Measurements from ENCODE around the gene ZHX3. TPM values are rescaled to one million over a fixed set of nuclear protein-coding genes. Genes with fewer than 3 reads are reported as not detected.
A peak's percentile ranks its signal among the peaks of the same experiment; 100 is the strongest.

ZHX3 gene
- polyA plus RNA-seq, 2 donors = 6.6 to 9.6 TPM

- H3K9me3 ChIP-seq (ENCODE audit: control insufficient read depth in 2 of 2, insufficient read depth in 1 of 2, low read depth in 1 of 2, low read length in 1 of 2) = no peaks in the 10 kb centered on the region
- no peaks in the 10 kb centered on the region for H3K36me3 ChIP-seq (ENCODE audit: control insufficient read depth in 2 of 2, insufficient read depth in 2 of 2, low read length in 1 of 2)
- no peak overlapping the region for H3K4me3 ChIP-seq (ENCODE audit: low read depth in 1 of 2, low read length in 2 of 2)
- no peaks in the 10 kb centered on the region for H3K27me3 ChIP-seq (ENCODE audit: control insufficient read depth in 1 of 2, insufficient read depth in 2 of 2, low read length in 2 of 2)
- WGBS, 2 donors = 97 to 100% methylated on average over 1 of the region's 1 CpG
- peaks cover 0 to 7% of the 10 kb centered on the region in 2 donors for H3K4me1 ChIP-seq (ENCODE audit: control insufficient read depth in 2 of 2, insufficient read depth in 2 of 2, low read length in 1 of 2)
- no peak overlapping the region for H3K27ac ChIP-seq (ENCODE audit: low read depth in 2 of 2, low read length in 1 of 2)
Measured at GRCh38 chr20:41307021-41307420, 10.5 kb downstream of the ZHX3 start.

GRCh38 chr20:41306061-41306727 is 11.3 kb downstream of the ZHX3 start:
- H3K27ac ChIP-seq (ENCODE audit: low read depth in 2 of 2, low read length in 1 of 2) = no peak overlapping the region
- H3K36me3 ChIP-seq (ENCODE audit: control insufficient read depth in 2 of 2, insufficient read depth in 2 of 2, low read length in 1 of 2) = no peaks in the 10 kb centered on the region
- no peaks in the 10 kb centered on the region for H3K27me3 ChIP-seq (ENCODE audit: control insufficient read depth in 1 of 2, insufficient read depth in 2 of 2, low read length in 2 of 2)
- H3K4me1 ChIP-seq (ENCODE audit: control insufficient read depth in 2 of 2, insufficient read depth in 2 of 2, low read length in 1 of 2) = peaks cover 3 to 7% of the 10 kb centered on the region in 2 donors
- no peaks in the 10 kb centered on the region for H3K9me3 ChIP-seq (ENCODE audit: control insufficient read depth in 2 of 2, insufficient read depth in 1 of 2, low read depth in 1 of 2, low read length in 1 of 2)
- WGBS, 2 donors = 81 to 83% methylated on average over 5 of the region's 5 CpGs
- no peak overlapping the region for H3K4me3 ChIP-seq (ENCODE audit: low read depth in 1 of 2, low read length in 2 of 2)

GRCh38 chr20:41304424-41305079 is 13.0 kb downstream of the ZHX3 start:
- Histone ChIP-seq H3K4me3 (ENCODE audit: low read depth in 1 of 2, low read length in 2 of 2) (no peak overlapping the region), H3K27me3 (ENCODE audit: control insufficient read depth in 1 of 2, insufficient read depth in 2 of 2, low read length in 2 of 2) (no peaks in the 10 kb centered on the region), H3K4me1 (ENCODE audit: control insufficient read depth in 2 of 2, insufficient read depth in 2 of 2, low read length in 1 of 2) (peaks cover 3% of the 10 kb centered on the region in 2 donors), H3K9me3 (ENCODE audit: control insufficient read depth in 2 of 2, insufficient read depth in 1 of 2, low read depth in 1 of 2, low read length in 1 of 2) (no peaks in the 10 kb centered on the region), H3K36me3 (ENCODE audit: control insufficient read depth in 2 of 2, insufficient read depth in 2 of 2, low read length in 1 of 2) (no peaks in the 10 kb centered on the region), H3K27ac (ENCODE audit: low read depth in 2 of 2, low read length in 1 of 2) (no peak overlapping the region)
- 91 to 96% methylated on average over 3 of the region's 3 CpGs for WGBS, 2 donors

- WGBS, 2 donors = 86 to 88% methylated on average over 1 of the region's 1 CpG
Measured at GRCh38 chr20:41304002-41304401, 13.5 kb downstream of the ZHX3 start.

GRCh38 chr20:41300886-41301285 is 16.6 kb downstream of the ZHX3 start:
- Histone ChIP-seq H3K27ac (ENCODE audit: low read depth in 2 of 2, low read length in 1 of 2) (no peak overlapping the region), H3K4me3 (ENCODE audit: low read depth in 1 of 2, low read length in 2 of 2) (no peak overlapping the region), H3K27me3 (ENCODE audit: control insufficient read depth in 1 of 2, insufficient read depth in 2 of 2, low read length in 2 of 2) (no peaks in the 10 kb centered on the region), H3K36me3 (ENCODE audit: control insufficient read depth in 2 of 2, insufficient read depth in 2 of 2, low read length in 1 of 2) (no peaks in the 10 kb centered on the region), H3K4me1 (ENCODE audit: control insufficient read depth in 2 of 2, insufficient read depth in 2 of 2, low read length in 1 of 2) (peaks cover 0 to 3% of the 10 kb centered on the region in 2 donors), H3K9me3 (ENCODE audit: control insufficient read depth in 2 of 2, insufficient read depth in 1 of 2, low read depth in 1 of 2, low read length in 1 of 2) (no peaks in the 10 kb centered on the region)
- WGBS, 2 donors = 77 to 82% methylated on average over 4 of the region's 4 CpGs

More at GRCh38 chr20:41304002-41304401, 13.5 kb downstream of the ZHX3 start:
- Histone ChIP-seq H3K27me3 (ENCODE audit: control insufficient read depth in 1 of 2, insufficient read depth in 2 of 2, low read length in 2 of 2) (no peaks in the 10 kb centered on the region), H3K4me1 (ENCODE audit: control insufficient read depth in 2 of 2, insufficient read depth in 2 of 2, low read length in 1 of 2) (peaks cover 3% of the 10 kb centered on the region in 2 donors), H3K36me3 (ENCODE audit: control insufficient read depth in 2 of 2, insufficient read depth in 2 of 2, low read length in 1 of 2) (no peaks in the 10 kb centered on the region), H3K4me3 (ENCODE audit: low read depth in 1 of 2, low read length in 2 of 2) (no peak overlapping the region), H3K9me3 (ENCODE audit: control insufficient read depth in 2 of 2, insufficient read depth in 1 of 2, low read depth in 1 of 2, low read length in 1 of 2) (no peaks in the 10 kb centered on the region), H3K27ac (ENCODE audit: low read depth in 2 of 2, low read length in 1 of 2) (no peak overlapping the region)

GRCh38 chr20:41300383-41300782 is 17.1 kb downstream of the ZHX3 start:
- 83 to 84% methylated on average over 3 of the region's 3 CpGs for WGBS, 2 donors
- no peak overlapping the region for H3K27ac ChIP-seq (ENCODE audit: low read depth in 2 of 2, low read length in 1 of 2)

GRCh38 chr20:41299899-41300298 is 17.6 kb downstream of the ZHX3 start:
- 88 to 89% methylated on average over 3 of the region's 3 CpGs for WGBS, 2 donors

More at GRCh38 chr20:41300383-41300782, 17.1 kb downstream of the ZHX3 start:
- Histone ChIP-seq H3K4me3 (ENCODE audit: low read depth in 1 of 2, low read length in 2 of 2) (no peak overlapping the region), H3K36me3 (ENCODE audit: control insufficient read depth in 2 of 2, insufficient read depth in 2 of 2, low read length in 1 of 2) (no peaks in the 10 kb centered on the region), H3K4me1 (ENCODE audit: control insufficient read depth in 2 of 2, insufficient read depth in 2 of 2, low read length in 1 of 2) (peaks cover 0 to 3% of the 10 kb centered on the region in 2 donors), H3K27me3 (ENCODE audit: control insufficient read depth in 1 of 2, insufficient read depth in 2 of 2, low read length in 2 of 2) (no peaks in the 10 kb centered on the region), H3K9me3 (ENCODE audit: control insufficient read depth in 2 of 2, insufficient read depth in 1 of 2, low read depth in 1 of 2, low read length in 1 of 2) (no peaks in the 10 kb centered on the region)

GRCh38 chr20:41293269-41294037 is 24.1 kb downstream of the ZHX3 start:
- Histone ChIP-seq H3K4me1 (ENCODE audit: control insufficient read depth in 2 of 2, insufficient read depth in 2 of 2, low read length in 1 of 2) (no peaks in the 10 kb centered on the region), H3K4me3 (ENCODE audit: low read depth in 1 of 2, low read length in 2 of 2) (no peak overlapping the region), H3K27me3 (ENCODE audit: control insufficient read depth in 1 of 2, insufficient read depth in 2 of 2, low read length in 2 of 2) (no peaks in the 10 kb centered on the region), H3K27ac (ENCODE audit: low read depth in 2 of 2, low read length in 1 of 2) (peak overlapping the region in 1 of 2 donors; percentile 21), H3K9me3 (ENCODE audit: control insufficient read depth in 2 of 2, insufficient read depth in 1 of 2, low read depth in 1 of 2, low read length in 1 of 2) (no peaks in the 10 kb centered on the region), H3K36me3 (ENCODE audit: control insufficient read depth in 2 of 2, insufficient read depth in 2 of 2, low read length in 1 of 2) (no peaks in the 10 kb centered on the region)
- 61 to 66% methylated on average over 2 of the region's 2 CpGs for WGBS, 2 donors

More at GRCh38 chr20:41299899-41300298, 17.6 kb downstream of the ZHX3 start:
- Histone ChIP-seq H3K27ac (ENCODE audit: low read depth in 2 of 2, low read length in 1 of 2) (no peak overlapping the region), H3K9me3 (ENCODE audit: control insufficient read depth in 2 of 2, insufficient read depth in 1 of 2, low read depth in 1 of 2, low read length in 1 of 2) (no peaks in the 10 kb centered on the region), H3K36me3 (ENCODE audit: control insufficient read depth in 2 of 2, insufficient read depth in 2 of 2, low read length in 1 of 2) (no peaks in the 10 kb centered on the region), H3K27me3 (ENCODE audit: control insufficient read depth in 1 of 2, insufficient read depth in 2 of 2, low read length in 2 of 2) (no peaks in the 10 kb centered on the region), H3K4me3 (ENCODE audit: low read depth in 1 of 2, low read length in 2 of 2) (no peak overlapping the region), H3K4me1 (ENCODE audit: control insufficient read depth in 2 of 2, insufficient read depth in 2 of 2, low read length in 1 of 2) (peaks cover 0 to 3% of the 10 kb centered on the region in 2 donors)

- Histone ChIP-seq H3K9me3 (ENCODE audit: control insufficient read depth in 2 of 2, insufficient read depth in 1 of 2, low read depth in 1 of 2, low read length in 1 of 2) (no peaks in the 10 kb centered on the region), H3K36me3 (ENCODE audit: control insufficient read depth in 2 of 2, insufficient read depth in 2 of 2, low read length in 1 of 2) (no peaks in the 10 kb centered on the region), H3K4me1 (ENCODE audit: control insufficient read depth in 2 of 2, insufficient read depth in 2 of 2, low read length in 1 of 2) (no peaks in the 10 kb centered on the region), H3K27ac (ENCODE audit: low read depth in 2 of 2, low read length in 1 of 2) (no peak overlapping the region), H3K4me3 (ENCODE audit: low read depth in 1 of 2, low read length in 2 of 2) (no peak overlapping the region), H3K27me3 (ENCODE audit: control insufficient read depth in 1 of 2, insufficient read depth in 2 of 2, low read length in 2 of 2) (no peaks in the 10 kb centered on the region)
- WGBS, 2 donors = 81 to 89% methylated on average over 3 of the region's 3 CpGs
Measured at GRCh38 chr20:41290804-41291389, 26.6 kb downstream of the ZHX3 start.
